OCI-LY3 (cell line): ENCODE data around the gene INCA1.

Source experiments
- EZH2phosphoT487 ChIP-seq: fragments of 200-600 bp; shearing (Covaris generic); IDR thresholded peaks from 2 replicates; pipeline ENCODE4 v1.6.1; 2018; ENCODE audit warnings: antibody characterized with exemption, mixed run types, low read depth
- TF ChIP-seq, protein P1 (sequence below): fragments of 200-600, 300-600 bp; sonication (generic); IDR thresholded peaks from 2 replicates; pipeline ENCODE4 v1.5.1; 2014; ENCODE audit warnings: antibody characterized with exemption, low read length, low read depth

GRCh38 chr17:5024604-5025003 lies 27.3 kb upstream of the INCA1 start:
- TF ChIP-seq, protein P1, sequence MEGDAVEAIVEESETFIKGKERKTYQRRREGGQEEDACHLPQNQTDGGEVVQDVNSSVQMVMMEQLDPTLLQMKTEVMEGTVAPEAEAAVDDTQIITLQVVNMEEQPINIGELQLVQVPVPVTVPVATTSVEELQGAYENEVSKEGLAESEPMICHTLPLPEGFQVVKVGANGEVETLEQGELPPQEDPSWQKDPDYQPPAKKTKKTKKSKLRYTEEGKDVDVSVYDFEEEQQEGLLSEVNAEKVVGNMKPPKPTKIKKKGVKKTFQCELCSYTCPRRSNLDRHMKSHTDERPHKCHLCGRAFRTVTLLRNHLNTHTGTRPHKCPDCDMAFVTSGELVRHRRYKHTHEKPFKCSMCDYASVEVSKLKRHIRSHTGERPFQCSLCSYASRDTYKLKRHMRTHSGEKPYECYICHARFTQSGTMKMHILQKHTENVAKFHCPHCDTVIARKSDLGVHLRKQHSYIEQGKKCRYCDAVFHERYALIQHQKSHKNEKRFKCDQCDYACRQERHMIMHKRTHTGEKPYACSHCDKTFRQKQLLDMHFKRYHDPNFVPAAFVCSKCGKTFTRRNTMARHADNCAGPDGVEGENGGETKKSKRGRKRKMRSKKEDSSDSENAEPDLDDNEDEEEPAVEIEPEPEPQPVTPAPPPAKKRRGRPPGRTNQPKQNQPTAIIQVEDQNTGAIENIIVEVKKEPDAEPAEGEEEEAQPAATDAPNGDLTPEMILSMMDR: no peak
- no peak for TF ChIP-seq EZH2phosphoT487
